RPMI8226 (cell line): ENCODE results near the gene TRIM17.
A peak's percentile ranks its signal among the peaks of the same experiment; 100 is the strongest.
"Not testable (repeated sequence)": the region's sequence is repeated elsewhere in the genome, so short reads cannot be mapped to it uniquely, and the experiment has no call there.

Experiments used
- DNase-seq: peaks from one replicate; pipeline ENCODE4 v3.0.0-alpha.2; 2015

TRIM17 gene

GRCh38 chr1:228446852-228447251 is 30.2 kb upstream of the TRIM17 start:
- DNase-seq: no peak

GRCh38 chr1:228445843-228446650 is 29.4 kb upstream of the TRIM17 start:
- DNase-seq: peak; percentile 54

- no peak for DNase-seq
Observed at GRCh38 chr1:228445490-228445842, 28.8 kb upstream of the TRIM17 start.

- DNase-seq: no peak
Observed at GRCh38 chr1:228443395-228443794, 26.7 kb upstream of the TRIM17 start.

- DNase-seq: no peak
Observed at GRCh38 chr1:228440761-228441500, 24.3 kb upstream of the TRIM17 start.

GRCh38 chr1:228438266-228438665 is 21.6 kb upstream of the TRIM17 start:
- DNase-seq: no peak

GRCh38 chr1:228437424-228437962 is 20.8 kb upstream of the TRIM17 start:
- no peak for DNase-seq

- DNase-seq: no peak
Observed at GRCh38 chr1:228434689-228435088, 18.0 kb upstream of the TRIM17 start.

- not testable (repeated sequence) for DNase-seq
Observed at GRCh38 chr1:228433337-228434053, 16.8 kb upstream of the TRIM17 start.

GRCh38 chr1:228430243-228430642 is 13.6 kb upstream of the TRIM17 start:
- DNase-seq: peak; percentile 27

GRCh38 chr1:228429698-228430097 is 13.0 kb upstream of the TRIM17 start:
- DNase-seq: no peak

- no peak for DNase-seq
Observed at GRCh38 chr1:228429007-228429406, 12.3 kb upstream of the TRIM17 start.

GRCh38 chr1:228428412-228428811 is 11.8 kb upstream of the TRIM17 start:
- DNase-seq: no peak

GRCh38 chr1:228426518-228427175 is 10.0 kb upstream of the TRIM17 start:
- no peak for DNase-seq

- DNase-seq: no peak
Observed at GRCh38 chr1:228424685-228425660, 8.3 kb upstream of the TRIM17 start.

- DNase-seq: no peak
Observed at GRCh38 chr1:228423404-228424053, 6.9 kb upstream of the TRIM17 start.

- DNase-seq: no peak
Observed at GRCh38 chr1:228420968-228421826, 4.5 kb upstream of the TRIM17 start.

GRCh38 chr1:228417483-228418203 is 982 bp upstream of the TRIM17 start:
- DNase-seq: no peak

- no peak for DNase-seq
Observed at GRCh38 chr1:228417061-228417460, 400 bp upstream of the TRIM17 start.
